Measurements from ENCODE around the gene POU6F2.

DNA sequence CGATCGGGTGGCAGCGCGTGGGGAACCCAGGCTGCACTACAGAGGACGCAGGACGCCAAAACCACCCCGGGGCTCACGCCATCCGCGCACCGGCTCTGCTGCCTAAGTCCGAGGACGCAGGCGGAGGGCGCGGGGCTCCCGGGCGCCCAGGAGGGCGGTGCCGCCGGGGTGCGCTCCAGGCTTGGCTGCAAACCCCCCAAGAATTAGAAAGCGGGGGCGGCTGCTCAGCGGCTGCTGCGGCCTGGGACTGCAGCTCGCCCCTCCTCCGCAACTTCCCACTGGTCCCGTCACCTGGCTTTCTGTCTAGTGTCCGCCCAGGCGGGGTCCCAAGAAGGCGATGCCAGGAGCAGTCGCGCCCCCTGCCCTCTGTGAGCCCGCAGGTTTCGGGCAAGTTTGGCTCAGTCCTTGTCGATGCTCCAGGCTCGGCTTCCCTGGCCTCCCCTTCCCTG is 1.7 kb upstream of the POU6F2 start:
- TF ChIP-seq POLR2AphosphoS5 (IDR thresholded peaks at IDR 0.05) (no peak), POLR2A (IDR thresholded peaks at IDR 0.05) (no peak)
- TF ChIP-seq, protein P1, sequence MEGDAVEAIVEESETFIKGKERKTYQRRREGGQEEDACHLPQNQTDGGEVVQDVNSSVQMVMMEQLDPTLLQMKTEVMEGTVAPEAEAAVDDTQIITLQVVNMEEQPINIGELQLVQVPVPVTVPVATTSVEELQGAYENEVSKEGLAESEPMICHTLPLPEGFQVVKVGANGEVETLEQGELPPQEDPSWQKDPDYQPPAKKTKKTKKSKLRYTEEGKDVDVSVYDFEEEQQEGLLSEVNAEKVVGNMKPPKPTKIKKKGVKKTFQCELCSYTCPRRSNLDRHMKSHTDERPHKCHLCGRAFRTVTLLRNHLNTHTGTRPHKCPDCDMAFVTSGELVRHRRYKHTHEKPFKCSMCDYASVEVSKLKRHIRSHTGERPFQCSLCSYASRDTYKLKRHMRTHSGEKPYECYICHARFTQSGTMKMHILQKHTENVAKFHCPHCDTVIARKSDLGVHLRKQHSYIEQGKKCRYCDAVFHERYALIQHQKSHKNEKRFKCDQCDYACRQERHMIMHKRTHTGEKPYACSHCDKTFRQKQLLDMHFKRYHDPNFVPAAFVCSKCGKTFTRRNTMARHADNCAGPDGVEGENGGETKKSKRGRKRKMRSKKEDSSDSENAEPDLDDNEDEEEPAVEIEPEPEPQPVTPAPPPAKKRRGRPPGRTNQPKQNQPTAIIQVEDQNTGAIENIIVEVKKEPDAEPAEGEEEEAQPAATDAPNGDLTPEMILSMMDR (IDR thresholded peaks at IDR 0.05), result no peak

Data from upper lobe of left lung (tissue), 4 donors.